PC-9 (cell line): ENCODE measurements around the gene PFN4. TPM values are rescaled to one million over a fixed set of nuclear protein-coding genes. Genes with fewer than 3 reads are reported as not detected.

ENCODE experiments used
- BruUV-seq: library from RNA; stranded (reverse); fragments of 400-500 nt; replicated peaks from 2 replicates; lab custom pipeline; 2021; lab: Mats Ljungman, UMichigan
- CTCF ChIA-PET: fragments of 300-600 bp; sonication (Branson Sonifier 250); formaldehyde crosslinking; loops from one replicate; lab custom pipeline; 2022; ENCODE audit warnings: antibody characterized with exemption; lab: Charles Lee
- POLR2A ChIA-PET: fragments of 300-600 bp; sonication (Branson Sonifier 250); formaldehyde crosslinking; loops from one replicate; lab custom pipeline; 2022; ENCODE audit warnings: antibody characterized with exemption; ENCODE audit not compliant: unreplicated experiment; lab: Charles Lee
- DNase-seq, 2 experiments: peaks; one replicate each; pipeline versions ENCODE4 v3.0.0 to v3.0.0-alpha.2; 2015 to 2022; ENCODE audit warnings: mixed read lengths in 1 of 2
- H2AFZ ChIP-seq: fragments of 200-600 bp; sonication (generic); 2 replicates; pipeline ENCODE4 v1.8.1; 2017; ENCODE audit warnings: antibody characterized with exemption
- H3F3A ChIP-seq: fragments of 200-600 bp; sonication (generic); 2 replicates; pipeline ENCODE4 v1.8.1; 2017; ENCODE audit warnings: antibody characterized with exemption, mild to moderate bottlenecking, low read depth; ENCODE audit not compliant: insufficient read depth
- H3K27ac ChIP-seq: fragments of 200-600 bp; sonication (generic); 2 replicates; pipeline ENCODE4 v1.6.1; 2016; ENCODE audit warnings: mixed run types
- H3K27me3 ChIP-seq: fragments of 200-600 bp; sonication (generic); 2 replicates; pipeline ENCODE4 v1.6.1; 2016; ENCODE audit warnings: low read depth, mixed run types; ENCODE audit not compliant: insufficient read depth
- H3K36me3 ChIP-seq: fragments of 200-600 bp; sonication (generic); 2 replicates; pipeline ENCODE4 v1.6.1; 2016; ENCODE audit warnings: low read depth, mixed run types
- H3K4me1 ChIP-seq: fragments of 200-600 bp; sonication (generic); replicated peaks from 2 replicates; pipeline ENCODE4 v1.6.1; 2016; ENCODE audit warnings: mixed run types; ENCODE audit not compliant: insufficient read depth
- H3K4me2 ChIP-seq: fragments of 200-600 bp; sonication (generic); 2 replicates; pipeline ENCODE4 v1.6.1; 2017; ENCODE audit warnings: mixed run types
- H3K4me3 ChIP-seq: fragments of 200-600 bp; sonication (generic); 2 replicates; pipeline ENCODE4 v1.6.1; 2016; ENCODE audit warnings: mixed run types
- H3K79me2 ChIP-seq: fragments of 200-600 bp; sonication (generic); 2 replicates; pipeline ENCODE4 v1.6.1; 2017; ENCODE audit warnings: low read depth, mixed run types
- H3K9me2 ChIP-seq: fragments of 200-600 bp; sonication (generic); 2 replicates; pipeline ENCODE4 v1.8.1; 2017; ENCODE audit warnings: mild to moderate bottlenecking; ENCODE audit not compliant: insufficient read depth
- H3K9me3 ChIP-seq: fragments of 200-600 bp; sonication (generic); 2 replicates; pipeline ENCODE4 v1.8.1; 2016; ENCODE audit warnings: low read depth; ENCODE audit not compliant: insufficient read depth
- H4K20me1 ChIP-seq: fragments of 200-600 bp; sonication (generic); 2 replicates; pipeline ENCODE4 v1.8.1; 2017; ENCODE audit not compliant: insufficient read depth
- EZH2 ChIP-seq: fragments of 200-600 bp; sonication (generic); IDR thresholded peaks from 2 replicates; pipeline ENCODE4 v1.8.0; 2017; ENCODE audit warnings: antibody characterized with exemption, low read depth
- intact Hi-C: fragments of 100-400 bp; cut with micrococcal nuclease; formaldehyde crosslinking; loops from one replicate; pipeline ENCODE4 v1.10.0; 2022; ENCODE audit not compliant: unreplicated experiment
- total RNA-seq: library from RNA; stranded (reverse); gene quantifications from 2 replicates; pipeline ENCODE4 v1.2.3, GENCODE V29; 2021
- TF ChIP-seq, protein P1 (sequence below): fragments of 200-600 bp; sonication (generic); conservative IDR thresholded peaks from 2 replicates; pipeline ENCODE4 v1.6.1; 2017; ENCODE audit warnings: mixed run types, antibody characterized with exemption, mild to moderate bottlenecking, moderate library complexity

The PFN4 gene
- total RNA-seq, 1 experiment from 2014 or later = 1.2 TPM

- CTCF ChIA-PET = no interaction called here
- no peak overlapping the region for H3K4me2 ChIP-seq
These were observed 34.2 kb downstream of the PFN4 start for GRCh38 chr2:24088821-24089359.

DNA sequence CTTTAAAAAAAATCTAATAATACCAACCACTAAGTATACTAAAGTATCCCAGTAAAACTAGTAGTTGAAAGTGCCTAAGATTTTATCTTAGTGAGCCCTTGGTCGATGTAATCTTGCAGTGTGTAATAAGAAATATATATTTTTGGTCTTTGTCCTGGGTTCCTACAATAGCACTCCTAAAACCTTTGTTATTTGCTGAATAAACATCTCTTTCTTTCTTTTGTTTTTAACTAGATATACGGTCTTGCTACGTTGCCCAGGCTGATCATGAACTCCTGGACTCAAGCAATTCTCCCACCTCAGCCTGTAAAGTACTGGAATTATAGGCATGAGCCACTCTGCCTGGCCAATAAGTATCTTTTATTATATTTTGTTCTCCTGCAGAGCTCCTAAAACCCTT is 36.1 kb downstream of the PFN4 start:
- Histone ChIP-seq H3K36me3 (no peaks in the 10 kb centered on the region), H3K4me3 (no peak overlapping the region), H3K4me2 (no peak overlapping the region), H3K4me1 (peaks cover 18% of the 10 kb centered on the region), H4K20me1 (no peaks in the 10 kb centered on the region), H2AFZ (no peak overlapping the region), H3K27ac (no peak overlapping the region), H3K79me2 (no peaks in the 10 kb centered on the region), H3K9me3 (no peaks in the 10 kb centered on the region), H3K27me3 (no peaks in the 10 kb centered on the region), H3F3A (peaks cover 25% of the 10 kb centered on the region), H3K9me2 (no peaks in the 10 kb centered on the region)
- no peak for TF ChIP-seq EZH2
- TF ChIP-seq, protein P1, sequence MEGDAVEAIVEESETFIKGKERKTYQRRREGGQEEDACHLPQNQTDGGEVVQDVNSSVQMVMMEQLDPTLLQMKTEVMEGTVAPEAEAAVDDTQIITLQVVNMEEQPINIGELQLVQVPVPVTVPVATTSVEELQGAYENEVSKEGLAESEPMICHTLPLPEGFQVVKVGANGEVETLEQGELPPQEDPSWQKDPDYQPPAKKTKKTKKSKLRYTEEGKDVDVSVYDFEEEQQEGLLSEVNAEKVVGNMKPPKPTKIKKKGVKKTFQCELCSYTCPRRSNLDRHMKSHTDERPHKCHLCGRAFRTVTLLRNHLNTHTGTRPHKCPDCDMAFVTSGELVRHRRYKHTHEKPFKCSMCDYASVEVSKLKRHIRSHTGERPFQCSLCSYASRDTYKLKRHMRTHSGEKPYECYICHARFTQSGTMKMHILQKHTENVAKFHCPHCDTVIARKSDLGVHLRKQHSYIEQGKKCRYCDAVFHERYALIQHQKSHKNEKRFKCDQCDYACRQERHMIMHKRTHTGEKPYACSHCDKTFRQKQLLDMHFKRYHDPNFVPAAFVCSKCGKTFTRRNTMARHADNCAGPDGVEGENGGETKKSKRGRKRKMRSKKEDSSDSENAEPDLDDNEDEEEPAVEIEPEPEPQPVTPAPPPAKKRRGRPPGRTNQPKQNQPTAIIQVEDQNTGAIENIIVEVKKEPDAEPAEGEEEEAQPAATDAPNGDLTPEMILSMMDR = no peak
- POLR2A ChIA-PET = no interaction called here
- intact Hi-C loops = no loop called here
- DNase-seq = no peak
- CTCF ChIA-PET = no interaction called here
- BruUV-seq = no TSS peak

More at GRCh38 chr2:24088821-24089359, 34.2 kb downstream of the PFN4 start:
- H3K9me3 ChIP-seq = no peaks in the 10 kb centered on the region
- H3K79me2 ChIP-seq = no peaks in the 10 kb centered on the region
- H3K27me3 ChIP-seq = no peaks in the 10 kb centered on the region
- H3K27ac ChIP-seq = no peak overlapping the region
- no peaks in the 10 kb centered on the region for H4K20me1 ChIP-seq
- peaks cover 12% of the 10 kb centered on the region for H3F3A ChIP-seq
- intact Hi-C loops = no loop called here
- no peak overlapping the region for H2AFZ ChIP-seq
- H3K4me1 ChIP-seq = peaks cover 6% of the 10 kb centered on the region; the same call in 1 of the 2 replicates
- no peak overlapping the region for H3K4me3 ChIP-seq
- POLR2A ChIA-PET = interaction anchor here (0.7 kb wide), 1 partner anchor 158 kb away, joined by 3 read pairs; no protein-coding TSS in a partner anchor
- TF ChIP-seq, protein P1 = no peak
- TF ChIP-seq EZH2 = no peak
- peak in 1 of 2 experiments; percentile 46 for DNase-seq
- no peaks in the 10 kb centered on the region for H3K9me2 ChIP-seq
- no peaks in the 10 kb centered on the region for H3K36me3 ChIP-seq
- BruUV-seq = no TSS peak

DNA sequence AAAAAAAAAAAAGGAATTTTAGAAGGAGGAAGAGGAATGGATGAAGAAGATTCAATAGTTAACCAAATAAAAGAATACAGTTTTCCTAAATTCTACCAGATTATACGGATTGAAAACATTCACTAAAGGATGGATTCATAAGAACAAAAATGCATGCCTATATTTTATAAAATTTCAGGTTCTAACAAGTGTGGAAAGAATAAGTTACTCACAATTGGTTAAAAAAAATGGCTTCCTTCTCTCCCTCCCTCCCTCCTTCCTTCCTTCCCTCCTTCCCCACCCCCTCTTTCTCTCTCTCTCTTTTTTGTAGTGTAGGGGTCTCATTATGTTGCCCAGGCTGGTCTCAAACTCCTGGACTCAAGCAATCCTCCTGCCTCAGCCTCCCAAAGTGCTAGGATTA is 36.9 kb downstream of the PFN4 start:
- DNase-seq = no peak
- no peak overlapping the region for H3K4me3 ChIP-seq
- H3K27me3 ChIP-seq = no peaks in the 10 kb centered on the region
- H4K20me1 ChIP-seq = no peaks in the 10 kb centered on the region
- no peak overlapping the region for H3K4me2 ChIP-seq
- no peak overlapping the region for H3K27ac ChIP-seq
- no peak overlapping the region for H2AFZ ChIP-seq
- no peaks in the 10 kb centered on the region for H3K36me3 ChIP-seq
- no peaks in the 10 kb centered on the region for H3K9me3 ChIP-seq
- peaks cover 18% of the 10 kb centered on the region for H3K4me1 ChIP-seq
- no peaks in the 10 kb centered on the region for H3K9me2 ChIP-seq
- ChIA-PET CTCF (no interaction called here), POLR2A (no interaction called here)
- TF ChIP-seq, protein P1 = no peak
- TF ChIP-seq EZH2 = no peak
- intact Hi-C loops = no loop called here
- peaks cover 25% of the 10 kb centered on the region for H3F3A ChIP-seq
- H3K79me2 ChIP-seq = no peaks in the 10 kb centered on the region
- BruUV-seq = no TSS peak
